ENCODE data around the gene KRT84. TPM values are rescaled to one million over a fixed set of nuclear protein-coding genes. Genes with fewer than 3 reads are reported as not detected.
"Not testable (repeated sequence)": the region's sequence is repeated elsewhere in the genome, so short reads cannot be mapped to it uniquely, and the experiment has no call there.

Gene KRT84
- total RNA-seq, 1 experiment from 2014 or later: not detected

GRCh38 chr12:52413782-52414345 lies 28.4 kb upstream of the KRT84 start:
- intact Hi-C loops (cut with micrococcal nuclease; ENCODE audit: unreplicated experiment): no loop called here
- Histone ChIP-seq H3K9me2 (ENCODE audit: insufficient read depth) (no peaks in the 10 kb centered on the region), H3K79me2 (ENCODE audit: low read depth) (no peaks in the 10 kb centered on the region), H3K4me2 (no peak overlapping the region), H3K27ac (no peak overlapping the region), H3K36me3 (ENCODE audit: low read depth) (no peaks in the 10 kb centered on the region), H3K4me1 (replicated peaks; ENCODE audit: insufficient read depth) (peaks cover 5% of the 10 kb centered on the region), H3K4me3 (no peak overlapping the region), H4K20me1 (ENCODE audit: insufficient read depth) (no peaks in the 10 kb centered on the region), H3K9me3 (ENCODE audit: insufficient read depth, low read depth) (no peaks in the 10 kb centered on the region), H2AFZ (no peak overlapping the region), H3K27me3 (ENCODE audit: insufficient read depth, low read depth) (no peaks in the 10 kb centered on the region), H3F3A (ENCODE audit: insufficient read depth, low read depth) (peaks cover 4% of the 10 kb centered on the region; the same call in 1 of the 2 replicates)
- ChIA-PET CTCF (interaction anchor here (0.6 kb wide), 1 partner anchor 281 kb away, joined by 3 read pairs; no protein-coding TSS in a partner anchor), POLR2A (ENCODE audit: unreplicated experiment) (no interaction called here)
- TF ChIP-seq EZH2 (IDR thresholded peaks at IDR 0.05; ENCODE audit: low read depth): no peak
- TF ChIP-seq CTCF (conservative IDR thresholded peaks at IDR 0.05): no peak
- no TSS peak for BruUV-seq (replicated peaks)
- no peak for DNase-seq

- POLR2A ChIA-PET (ENCODE audit: unreplicated experiment): no interaction called here
- no peak overlapping the region for H2AFZ ChIP-seq
- no peak for DNase-seq
- no peaks in the 10 kb centered on the region for H3K27me3 ChIP-seq (ENCODE audit: insufficient read depth, low read depth)
- CTCF ChIA-PET: interaction anchor here (0.6 kb wide), 1 partner anchor 281 kb away, joined by 3 read pairs; no protein-coding TSS in a partner anchor
- peaks cover 5% of the 10 kb centered on the region for H3K4me1 ChIP-seq (replicated peaks; ENCODE audit: insufficient read depth)
- H3K9me2 ChIP-seq (ENCODE audit: insufficient read depth): no peaks in the 10 kb centered on the region
- peaks cover 4% of the 10 kb centered on the region; the same call in 1 of the 2 replicates for H3F3A ChIP-seq (ENCODE audit: insufficient read depth, low read depth)
- intact Hi-C loops (cut with micrococcal nuclease; ENCODE audit: unreplicated experiment): no loop called here
- H4K20me1 ChIP-seq (ENCODE audit: insufficient read depth): no peaks in the 10 kb centered on the region
- H3K9me3 ChIP-seq (ENCODE audit: insufficient read depth, low read depth): no peaks in the 10 kb centered on the region
- BruUV-seq (replicated peaks): no TSS peak
- H3K27ac ChIP-seq: no peak overlapping the region
- no peaks in the 10 kb centered on the region for H3K79me2 ChIP-seq (ENCODE audit: low read depth)
- H3K4me2 ChIP-seq: no peak overlapping the region
- TF ChIP-seq EZH2 (IDR thresholded peaks at IDR 0.05; ENCODE audit: low read depth) (no peak), CTCF (conservative IDR thresholded peaks at IDR 0.05) (no peak)
- H3K36me3 ChIP-seq (ENCODE audit: low read depth): no peaks in the 10 kb centered on the region
- no peak overlapping the region for H3K4me3 ChIP-seq
Observed at GRCh38 chr12:52413202-52413601, 27.8 kb upstream of the KRT84 start.

DNA sequence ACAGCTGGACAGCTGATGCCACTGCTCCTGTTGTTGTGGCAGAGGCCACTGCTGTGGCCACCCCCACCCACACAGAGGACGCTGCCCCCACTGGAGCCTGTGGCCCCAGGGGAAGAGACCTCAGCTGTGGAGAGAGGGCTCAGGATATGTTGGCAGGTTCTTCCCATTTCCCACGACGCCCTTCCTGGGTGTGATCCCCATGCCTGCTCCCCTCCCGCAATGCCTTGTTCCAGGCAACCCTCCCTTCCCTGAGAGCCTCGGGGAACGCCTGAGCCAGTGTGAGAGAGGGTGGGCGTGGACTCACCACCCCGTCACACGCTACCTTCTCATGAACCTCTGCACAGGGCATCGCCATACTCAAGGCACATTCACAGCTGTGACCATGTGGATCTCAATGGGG lies 26.4 kb upstream of the KRT84 start:
- H3K27ac ChIP-seq: no peak overlapping the region
- DNase-seq: no peak
- no peaks in the 10 kb centered on the region for H3K79me2 ChIP-seq (ENCODE audit: low read depth)
- H3F3A ChIP-seq (ENCODE audit: insufficient read depth, low read depth): peaks cover 1% of the 10 kb centered on the region; the same call in 1 of the 2 replicates
- H3K4me1 ChIP-seq (replicated peaks; ENCODE audit: insufficient read depth): peaks cover 5% of the 10 kb centered on the region; the same call in 1 of the 2 replicates
- ChIA-PET CTCF (no interaction called here), POLR2A (ENCODE audit: unreplicated experiment) (no interaction called here)
- H3K9me3 ChIP-seq (ENCODE audit: insufficient read depth, low read depth): no peaks in the 10 kb centered on the region
- TF ChIP-seq EZH2 (IDR thresholded peaks at IDR 0.05; ENCODE audit: low read depth) (no peak), CTCF (conservative IDR thresholded peaks at IDR 0.05) (no peak)
- H4K20me1 ChIP-seq (ENCODE audit: insufficient read depth): no peaks in the 10 kb centered on the region
- H3K4me3 ChIP-seq: no peak overlapping the region
- intact Hi-C loops (cut with micrococcal nuclease; ENCODE audit: unreplicated experiment): no loop called here
- no TSS peak for BruUV-seq (replicated peaks)
- H3K4me2 ChIP-seq: no peak overlapping the region
- no peaks in the 10 kb centered on the region for H3K36me3 ChIP-seq (ENCODE audit: low read depth)
- H3K9me2 ChIP-seq (ENCODE audit: insufficient read depth): no peaks in the 10 kb centered on the region
- H2AFZ ChIP-seq: no peak overlapping the region
- H3K27me3 ChIP-seq (ENCODE audit: insufficient read depth, low read depth): no peaks in the 10 kb centered on the region

DNA sequence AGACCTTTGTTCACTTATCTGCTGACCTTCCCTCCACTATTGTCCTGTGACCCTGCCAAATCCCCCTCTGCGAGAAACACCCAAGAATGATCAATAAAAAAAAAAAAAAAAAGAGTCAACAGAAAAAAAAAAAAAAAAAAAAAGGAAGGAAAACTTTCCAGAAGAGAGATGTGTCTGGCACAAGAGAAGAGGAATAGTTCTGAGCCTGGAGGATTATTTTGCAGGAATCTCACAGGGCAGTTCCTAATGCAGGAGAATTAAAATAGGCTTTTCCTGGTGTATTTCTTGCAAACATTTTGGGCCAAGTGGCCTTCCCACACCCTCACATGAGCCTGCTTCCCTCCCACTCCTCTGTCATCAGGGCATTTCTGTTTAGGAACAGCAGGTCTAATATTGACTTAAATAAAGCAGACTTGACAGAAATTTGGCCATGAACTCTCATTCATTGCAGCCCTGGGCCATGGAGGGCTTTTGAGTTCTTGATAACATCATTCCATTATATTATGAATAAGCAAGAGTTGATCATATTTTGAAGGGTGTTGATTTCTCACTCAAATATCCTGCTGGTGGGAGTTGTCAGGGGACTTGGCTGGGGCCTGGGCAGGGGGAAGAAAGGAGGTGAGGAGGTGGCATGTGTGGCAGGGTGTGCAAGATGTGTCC lies 25.3 kb upstream of the KRT84 start:
- BruUV-seq (replicated peaks); intact Hi-C loops (cut with micrococcal nuclease; ENCODE audit: unreplicated experiment); H3K4me2 ChIP-seq; H3K4me3 ChIP-seq; H3K27me3 ChIP-seq (ENCODE audit: insufficient read depth, low read depth); H3K9me2 ChIP-seq (ENCODE audit: insufficient read depth); H2AFZ ChIP-seq; H3K4me1 ChIP-seq (replicated peaks; ENCODE audit: insufficient read depth); H3K36me3 ChIP-seq (ENCODE audit: low read depth); H3K9me3 ChIP-seq (ENCODE audit: insufficient read depth, low read depth); H3K27ac ChIP-seq; H4K20me1 ChIP-seq (ENCODE audit: insufficient read depth); H3F3A ChIP-seq (ENCODE audit: insufficient read depth, low read depth); CTCF ChIA-PET; DNase-seq; H3K79me2 ChIP-seq (ENCODE audit: low read depth): not testable (repeated sequence)
- POLR2A ChIA-PET (ENCODE audit: unreplicated experiment): interaction anchor here (0.5 kb wide), 1 partner anchor 651 kb away, joined by 3 read pairs; no protein-coding TSS in a partner anchor
